HFFc6 (cell line): ENCODE data around the gene GPC6. TPM values are rescaled to one million over a fixed set of nuclear protein-coding genes. Genes with fewer than 3 reads are reported as not detected.

Experiments
- DNase-seq: peaks from one replicate; pipeline ENCODE4 v3.0.0-alpha.2; 2018
- H3K27ac Mint-ChIP-seq: 2 replicates; pipeline ENCODE4 v1.8.0; 2020; ENCODE audit warnings: mild to moderate bottlenecking, mixed read lengths
- H3K27me3 Mint-ChIP-seq: 2 replicates; pipeline ENCODE4 v1.8.0; 2021; ENCODE audit warnings: mild to moderate bottlenecking, moderate library complexity, mixed read lengths; ENCODE audit not compliant: insufficient read depth
- H3K36me3 Mint-ChIP-seq: 2 replicates; pipeline ENCODE4 v1.8.0; 2021; ENCODE audit warnings: low read depth, mixed read lengths
- H3K4me1 Mint-ChIP-seq: 2 replicates; pipeline ENCODE4 v1.8.0; 2020; ENCODE audit warnings: low read depth, mixed read lengths
- H3K4me3 Mint-ChIP-seq: 2 replicates; pipeline ENCODE4 v1.8.0; 2020; ENCODE audit warnings: mild to moderate bottlenecking, moderate library complexity, mixed read lengths
- H3K9me3 Mint-ChIP-seq: 2 replicates; pipeline ENCODE4 v1.8.0; 2020; ENCODE audit warnings: mild to moderate bottlenecking, mixed read lengths
- total RNA-seq, 6 experiments: library from RNA; stranded (reverse); fragmentation: NEBNext Ultra II Directional; extraction: Animal tissue kit (Norgen Biotek cat#: 25700); gene quantifications; 2 replicates in 1 of 6; 3 replicates in 5 of 6; pipeline ENCODE4 v1.2.3, GENCODE V29; 2021
- TF ChIP-seq, protein P1 (sequence below): fragments of 200-600 bp; sonication (generic); IDR thresholded peaks from 2 replicates; pipeline ENCODE4 v1.5.0; 2021; ENCODE audit warnings: antibody characterized with exemption, mild to moderate bottlenecking

GPC6 gene
- total RNA-seq, 6 experiments from 2014 or later = 3.0 to 5.3 (median 4.4) TPM

DNA sequence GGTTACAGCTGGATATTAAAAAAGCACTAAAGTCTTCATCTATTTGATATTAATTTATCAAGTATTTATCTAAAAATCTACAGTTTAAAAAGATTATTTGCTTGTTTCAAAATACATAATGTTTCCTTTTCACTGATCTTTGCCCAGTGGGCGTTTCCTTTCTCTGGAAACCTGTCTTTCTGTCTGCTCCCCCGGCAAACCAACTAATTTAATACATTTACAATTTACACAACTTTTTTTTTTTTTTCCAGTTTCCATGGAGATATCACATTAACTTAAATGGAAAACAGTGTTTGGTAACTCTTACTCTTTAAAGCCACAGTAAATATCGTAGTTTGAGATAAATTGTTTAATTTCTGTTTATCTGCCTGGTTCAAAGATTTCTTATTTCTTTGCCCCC lies 5.3 kb downstream of the GPC6 start:
- H3K27ac Mint-ChIP-seq = no peak overlapping the region
- TF ChIP-seq, protein P1, sequence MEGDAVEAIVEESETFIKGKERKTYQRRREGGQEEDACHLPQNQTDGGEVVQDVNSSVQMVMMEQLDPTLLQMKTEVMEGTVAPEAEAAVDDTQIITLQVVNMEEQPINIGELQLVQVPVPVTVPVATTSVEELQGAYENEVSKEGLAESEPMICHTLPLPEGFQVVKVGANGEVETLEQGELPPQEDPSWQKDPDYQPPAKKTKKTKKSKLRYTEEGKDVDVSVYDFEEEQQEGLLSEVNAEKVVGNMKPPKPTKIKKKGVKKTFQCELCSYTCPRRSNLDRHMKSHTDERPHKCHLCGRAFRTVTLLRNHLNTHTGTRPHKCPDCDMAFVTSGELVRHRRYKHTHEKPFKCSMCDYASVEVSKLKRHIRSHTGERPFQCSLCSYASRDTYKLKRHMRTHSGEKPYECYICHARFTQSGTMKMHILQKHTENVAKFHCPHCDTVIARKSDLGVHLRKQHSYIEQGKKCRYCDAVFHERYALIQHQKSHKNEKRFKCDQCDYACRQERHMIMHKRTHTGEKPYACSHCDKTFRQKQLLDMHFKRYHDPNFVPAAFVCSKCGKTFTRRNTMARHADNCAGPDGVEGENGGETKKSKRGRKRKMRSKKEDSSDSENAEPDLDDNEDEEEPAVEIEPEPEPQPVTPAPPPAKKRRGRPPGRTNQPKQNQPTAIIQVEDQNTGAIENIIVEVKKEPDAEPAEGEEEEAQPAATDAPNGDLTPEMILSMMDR = no peak
- no peaks in the 10 kb centered on the region for H3K27me3 Mint-ChIP-seq
- H3K4me3 Mint-ChIP-seq = no peak overlapping the region
- H3K4me1 Mint-ChIP-seq = peaks cover 47% of the 10 kb centered on the region
- no peaks in the 10 kb centered on the region for H3K9me3 Mint-ChIP-seq
- H3K36me3 Mint-ChIP-seq = no peaks in the 10 kb centered on the region
- DNase-seq = no peak

DNA sequence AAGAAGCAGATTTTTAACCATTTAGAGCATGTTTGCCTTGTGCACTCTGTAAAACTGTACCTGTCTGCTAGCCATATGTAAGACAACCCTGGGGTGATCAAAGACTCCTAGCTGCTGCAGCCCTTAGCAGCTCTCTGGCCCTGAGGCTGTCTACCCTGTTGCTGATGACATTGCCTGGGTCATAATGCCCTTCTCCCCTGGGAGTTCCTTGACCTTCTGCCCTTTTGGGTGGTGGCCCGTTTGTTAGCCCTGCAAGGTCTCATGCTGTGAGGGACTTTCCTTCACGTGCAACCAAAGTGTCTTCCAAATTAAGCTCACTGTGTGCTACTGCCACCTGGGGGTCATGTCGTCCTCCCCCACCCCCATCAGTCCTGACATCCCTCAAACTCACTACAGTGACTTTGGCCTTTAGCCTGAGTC lies 7.4 kb downstream of the GPC6 start:
- Mint-ChIP-seq H3K9me3 (peaks cover 8% of the 10 kb centered on the region), H3K27me3 (no peaks in the 10 kb centered on the region; the same call in 1 of the 2 replicates), H3K4me3 (no peak overlapping the region), H3K4me1 (peaks cover 40% of the 10 kb centered on the region), H3K36me3 (peaks cover 8% of the 10 kb centered on the region), H3K27ac (no peak overlapping the region)
- no peak for DNase-seq
- TF ChIP-seq, protein P1 = peak; percentile 40; the same call in 1 of the 2 replicates

DNA sequence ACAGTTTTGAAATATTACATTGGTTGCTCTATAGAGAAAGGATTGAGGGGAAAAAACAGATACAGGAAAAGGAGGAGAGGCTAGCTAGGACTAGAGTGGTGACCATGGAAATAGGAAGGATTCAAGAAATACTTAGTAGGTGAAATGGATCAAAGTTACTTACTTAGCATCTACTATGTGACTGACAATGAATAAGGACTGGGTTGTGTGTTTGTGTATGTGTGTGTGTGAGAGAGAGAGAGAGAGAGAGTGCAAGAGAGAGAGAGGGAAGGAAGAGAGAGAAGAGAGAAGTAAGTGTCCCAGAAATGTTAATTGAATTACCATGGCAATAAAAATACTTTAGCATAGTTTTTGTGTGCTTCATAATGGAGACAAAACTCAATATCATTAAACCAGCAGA lies 7.9 kb downstream of the GPC6 start:
- H3K36me3 Mint-ChIP-seq = peaks cover 12% of the 10 kb centered on the region
- no peaks in the 10 kb centered on the region; the same call in 1 of the 2 replicates for H3K27me3 Mint-ChIP-seq
- TF ChIP-seq, protein P1 = no peak
- no peak for DNase-seq
- H3K4me1 Mint-ChIP-seq = peaks cover 35% of the 10 kb centered on the region
- H3K4me3 Mint-ChIP-seq = no peak overlapping the region
- H3K9me3 Mint-ChIP-seq = peaks cover 12% of the 10 kb centered on the region
- H3K27ac Mint-ChIP-seq = 0 out of 2 replicates have a peak overlapping the region, but pooled peaks have one; percentile 2

DNA sequence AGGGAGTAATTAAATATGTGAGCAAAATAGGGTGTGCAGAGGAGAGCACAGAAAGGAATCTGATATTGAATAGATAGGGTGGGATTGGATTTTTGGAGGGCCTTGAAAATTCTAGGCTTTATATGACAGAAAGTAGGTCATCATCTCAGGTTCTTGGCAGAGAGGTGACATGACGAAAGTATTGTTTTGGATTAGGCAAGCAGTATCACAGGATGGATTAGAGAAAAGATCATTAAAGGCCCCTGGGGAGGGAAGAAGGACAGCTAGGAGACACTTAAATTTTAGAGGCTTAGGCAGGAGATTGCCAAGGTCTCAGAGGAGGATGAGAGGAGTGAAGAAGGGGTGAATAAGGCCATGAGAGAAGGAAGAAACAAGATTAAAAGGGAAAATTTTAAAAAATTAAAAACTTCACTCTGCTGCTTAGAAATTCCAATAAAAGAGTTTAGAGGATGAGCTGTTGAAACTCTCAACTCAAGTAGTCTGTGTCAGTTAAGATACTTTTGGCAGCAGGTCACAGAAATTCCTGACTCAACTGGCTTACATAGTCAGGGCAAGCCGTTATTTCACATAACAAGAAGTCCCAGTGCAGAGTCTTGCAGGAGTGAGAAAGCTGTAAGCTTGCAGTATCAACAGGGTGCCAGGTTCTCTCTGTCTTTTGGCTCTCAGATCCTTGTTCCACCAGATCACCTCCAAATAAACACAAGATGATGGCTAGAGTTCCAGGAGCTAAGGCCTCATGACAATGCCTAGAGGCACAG lies 8.8 kb downstream of the GPC6 start:
- H3K27me3 Mint-ChIP-seq = no peaks in the 10 kb centered on the region; the same call in 1 of the 2 replicates
- peak overlapping the region; percentile 51 for H3K27ac Mint-ChIP-seq
- TF ChIP-seq, protein P1 = no peak
- peaks cover 26% of the 10 kb centered on the region for H3K4me1 Mint-ChIP-seq
- no peak overlapping the region for H3K4me3 Mint-ChIP-seq
- peaks cover 21% of the 10 kb centered on the region for H3K9me3 Mint-ChIP-seq
- DNase-seq = peak; percentile 60
- peaks cover 21% of the 10 kb centered on the region for H3K36me3 Mint-ChIP-seq

DNA sequence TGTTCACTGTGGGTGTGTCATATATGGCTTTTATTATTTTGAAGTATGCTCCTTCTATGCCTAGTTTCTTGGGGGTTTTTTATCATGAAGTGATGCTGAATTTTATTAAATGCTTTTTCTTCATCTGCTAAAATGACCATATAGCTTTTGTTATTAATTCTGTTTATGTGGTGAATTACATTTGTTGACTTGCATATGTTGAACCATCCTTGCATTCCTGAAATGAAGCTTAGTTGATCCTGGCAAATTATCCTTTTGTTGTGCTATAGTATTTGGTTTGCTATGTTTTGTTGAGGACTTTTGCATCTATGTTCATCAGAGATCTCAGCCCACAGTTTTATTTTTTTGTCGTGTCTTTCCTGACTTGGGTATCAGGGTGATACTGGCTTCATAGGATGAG lies 12.1 kb downstream of the GPC6 start:
- Mint-ChIP-seq H3K9me3 (peaks cover 21% of the 10 kb centered on the region), H3K36me3 (peaks cover 21% of the 10 kb centered on the region), H3K4me3 (no peak overlapping the region), H3K27me3 (no peaks in the 10 kb centered on the region; the same call in 1 of the 2 replicates), H3K27ac (no peak overlapping the region), H3K4me1 (peaks cover 23% of the 10 kb centered on the region)
- no peak for DNase-seq
- TF ChIP-seq, protein P1 = no peak
